HG03354 (cell line): ENCODE measurements around the gene RNF26.
A peak's percentile ranks its signal among the peaks of the same experiment; 100 is the strongest.
"Not testable (repeated sequence)": the region's sequence is repeated elsewhere in the genome, so short reads cannot be mapped to it uniquely, and the experiment has no call there.

ENCODE experiments used
- ATAC-seq: cut with Tn5 transposase; IDR thresholded peaks from one replicate; pipeline ENCODE4 v1.9.1; 2021; ENCODE audit warnings: mild to moderate bottlenecking; ENCODE audit not compliant: unreplicated experiment, poor library complexity, severe bottlenecking

The RNF26 gene

GRCh38 chr11:119380160-119380826 lies 46.0 kb downstream of the RNF26 start:
- ATAC-seq, result no peak

DNA sequence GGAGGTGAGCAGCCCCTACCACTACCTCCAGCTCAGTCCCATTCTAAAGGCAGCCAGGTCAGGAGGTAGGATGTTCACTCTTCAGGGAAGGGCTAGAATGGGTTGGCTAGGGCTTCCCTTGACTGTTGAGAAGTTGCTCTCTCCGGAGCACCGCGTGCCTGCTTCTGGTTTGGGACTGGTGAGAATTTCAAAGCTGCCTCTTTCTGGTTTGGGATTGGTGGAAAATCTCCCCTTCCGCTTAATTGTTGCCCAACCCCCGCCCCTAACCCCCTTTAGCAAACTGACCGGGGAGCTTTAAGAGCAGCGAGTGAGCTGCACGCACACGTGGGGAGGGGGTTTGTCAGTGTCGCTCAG lies 46.5 kb downstream of the RNF26 start:
- no peak for ATAC-seq

DNA sequence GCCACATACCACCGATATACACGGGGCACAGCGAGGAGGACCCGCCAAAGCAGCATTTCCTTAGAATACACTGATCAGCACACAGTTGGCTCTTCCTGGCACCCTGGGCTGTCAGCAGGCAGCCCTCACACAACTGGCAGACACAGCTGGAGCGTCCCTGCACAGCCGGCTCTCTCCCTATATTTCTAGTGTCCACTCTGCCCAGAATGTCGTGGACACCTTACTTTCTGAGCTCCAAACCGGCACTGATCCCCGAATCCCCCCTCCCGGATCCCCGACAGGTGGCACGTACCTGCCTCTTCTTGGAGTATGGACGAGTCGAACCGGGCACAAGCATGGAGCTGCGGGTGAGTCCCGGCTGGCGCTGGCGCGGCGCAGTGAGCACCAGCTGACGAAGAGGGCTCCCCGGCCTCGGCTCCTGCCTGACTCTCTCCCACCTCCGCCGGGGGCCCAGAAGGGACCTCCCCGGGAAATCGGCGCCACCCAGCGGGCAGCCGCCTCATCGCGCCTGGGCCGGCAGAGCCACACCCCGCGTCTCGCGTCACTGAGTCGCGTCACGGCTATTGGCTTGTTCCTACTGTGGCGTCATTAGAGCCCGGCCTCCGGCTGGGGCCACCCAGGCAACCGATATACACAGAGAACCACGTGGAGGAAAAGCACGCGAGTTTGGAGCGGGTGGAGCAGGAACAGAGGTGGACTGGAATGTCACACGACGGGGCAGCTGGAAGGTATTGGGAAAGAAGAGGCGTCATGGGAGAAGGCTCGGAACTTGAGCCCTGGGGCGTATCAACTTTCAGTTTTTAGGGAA lies 47.1 kb downstream of the RNF26 start, which contains the start of gene USP2:
Gene USP2, minus strand, starts transcription at position 510 of the 808 bp plus-strand sequence. CDS start 8,210 bp downstream, outside the sequence.
- ATAC-seq, result peak; percentile 99

- ATAC-seq, result no peak
These were observed 47.8 kb downstream of the RNF26 start for GRCh38 chr11:119382101-119382500.

DNA sequence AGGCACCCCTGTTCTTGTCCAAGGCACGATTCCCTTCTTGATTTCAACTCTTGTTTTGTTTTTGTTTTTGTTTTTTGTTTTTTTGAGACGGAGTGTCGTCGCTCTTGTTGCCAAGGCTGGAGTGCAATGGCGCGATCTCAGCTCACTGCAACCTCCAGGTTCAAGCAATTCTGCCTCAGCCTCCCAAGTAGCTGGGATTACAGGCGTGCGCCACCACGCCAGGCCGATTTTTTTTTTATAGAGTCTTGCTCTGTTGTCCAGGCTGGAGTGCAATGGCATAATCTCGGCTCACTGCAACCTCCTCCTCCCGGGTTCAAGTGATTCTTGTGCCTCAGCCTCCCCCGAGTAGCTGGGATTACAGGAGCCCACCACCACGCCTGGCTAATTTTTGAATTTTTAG lies 48.2 kb downstream of the RNF26 start:
- ATAC-seq, result not testable (repeated sequence)

- ATAC-seq, result no peak
These were observed 50.0 kb downstream of the RNF26 start for GRCh38 chr11:119384332-119384731.
